NCI-H1417 treated with DMSO at 0.1 percent for 48 hours (cell line): ENCODE measurements around the gene ADIPOQ.
"Not testable (repeated sequence)": the region's sequence is repeated elsewhere in the genome, so short reads cannot be mapped to it uniquely, and the experiment has no call there.

ENCODE experiments used
- DNase-seq: peaks from one replicate; lab custom pipeline; 2025; lab: John Stamatoyannopoulos, UW

ADIPOQ gene

DNA sequence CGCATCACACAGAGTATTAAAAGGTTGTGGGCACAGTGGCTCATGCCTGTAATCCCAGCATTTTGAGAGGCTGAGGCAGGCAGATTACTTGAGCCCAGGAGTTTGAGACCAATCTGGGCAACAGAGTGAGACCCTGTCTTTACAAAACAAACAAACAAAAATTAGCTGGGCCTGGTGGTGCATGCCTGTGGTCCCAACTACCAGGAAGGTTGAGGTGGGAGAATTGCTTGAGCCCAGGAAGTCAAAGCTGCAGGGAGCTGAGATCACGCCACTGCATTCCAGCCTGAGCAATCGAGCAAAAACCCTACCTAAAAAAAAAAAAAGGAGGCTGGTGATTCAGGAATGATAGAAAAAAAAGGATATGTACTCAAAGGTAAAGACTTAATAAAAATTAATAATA, 59.6 kb downstream of the ADIPOQ start:
- no peak for DNase-seq

DNA sequence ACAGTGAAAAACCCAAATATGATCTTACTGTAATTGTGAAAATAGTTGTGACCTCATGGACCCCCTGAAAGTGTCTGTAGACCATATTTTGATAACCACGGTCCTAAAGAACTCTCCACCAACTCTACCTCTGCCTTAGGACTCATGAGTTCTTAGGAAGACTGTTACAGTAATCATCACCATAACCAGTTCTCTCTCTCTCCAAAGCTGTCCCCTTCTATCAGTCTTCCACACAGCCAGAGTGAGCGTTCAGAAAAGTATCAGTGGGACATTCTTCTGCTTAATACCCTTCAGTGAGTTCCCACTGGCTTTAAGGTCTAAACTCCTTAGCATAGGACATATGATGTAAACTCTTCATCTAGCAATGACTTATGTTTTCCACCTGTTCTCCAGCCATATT, 60.2 kb downstream of the ADIPOQ start:
- no peak for DNase-seq

DNA sequence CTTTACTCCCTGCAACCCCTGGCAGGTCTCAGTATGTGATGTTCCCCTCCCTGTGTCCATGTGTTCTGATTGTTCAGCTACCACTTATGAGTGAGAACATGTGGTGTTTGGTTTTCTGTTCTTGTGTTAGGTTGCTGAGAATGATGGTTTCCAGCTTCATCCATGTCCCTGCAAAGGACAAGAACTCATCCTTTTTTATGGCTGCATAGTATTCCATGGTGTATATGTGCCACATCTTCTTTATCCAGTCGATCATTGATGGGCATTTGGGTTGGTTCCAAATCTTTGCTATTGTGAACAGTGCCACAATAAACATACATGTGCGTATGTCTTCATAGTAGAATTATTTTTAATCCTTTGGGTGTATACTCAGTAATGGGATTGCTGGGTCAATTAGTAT, 61.2 kb downstream of the ADIPOQ start:
- not testable (repeated sequence) for DNase-seq

DNA sequence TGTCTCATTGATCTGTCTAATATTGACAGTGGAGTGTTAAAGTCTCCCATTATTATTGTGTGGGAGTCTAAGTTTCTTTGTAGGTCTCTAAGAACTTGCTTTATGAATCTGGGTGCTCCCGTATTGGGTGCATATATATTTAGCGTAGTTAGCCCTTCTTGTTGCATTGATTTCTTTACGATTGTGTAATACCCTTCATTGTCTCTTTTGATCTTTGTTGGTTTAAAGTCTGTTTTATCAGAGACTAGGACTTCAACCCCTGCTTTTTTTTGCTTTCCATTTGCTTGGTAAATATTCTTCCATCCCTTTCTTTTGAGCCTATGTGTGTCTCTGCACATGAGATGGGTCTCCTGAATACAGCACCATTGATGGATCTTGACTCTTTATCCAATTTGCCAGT, 64.6 kb downstream of the ADIPOQ start:
- not testable (repeated sequence) for DNase-seq
